Measurements from ENCODE around the gene GORASP1. TPM values are rescaled to one million over a fixed set of nuclear protein-coding genes. Genes with fewer than 3 reads are reported as not detected.

GORASP1 gene
- polyA plus RNA-seq, 5 donors: 52.8 to 72.8 (median 71.8) TPM

- no peak for DNase-seq
Measured at GRCh38 chr3:39142067-39142466, 34.6 kb upstream of the GORASP1 start.

GRCh38 chr3:39141171-39141995 is 34.0 kb upstream of the GORASP1 start:
- DNase-seq: no peak

DNA sequence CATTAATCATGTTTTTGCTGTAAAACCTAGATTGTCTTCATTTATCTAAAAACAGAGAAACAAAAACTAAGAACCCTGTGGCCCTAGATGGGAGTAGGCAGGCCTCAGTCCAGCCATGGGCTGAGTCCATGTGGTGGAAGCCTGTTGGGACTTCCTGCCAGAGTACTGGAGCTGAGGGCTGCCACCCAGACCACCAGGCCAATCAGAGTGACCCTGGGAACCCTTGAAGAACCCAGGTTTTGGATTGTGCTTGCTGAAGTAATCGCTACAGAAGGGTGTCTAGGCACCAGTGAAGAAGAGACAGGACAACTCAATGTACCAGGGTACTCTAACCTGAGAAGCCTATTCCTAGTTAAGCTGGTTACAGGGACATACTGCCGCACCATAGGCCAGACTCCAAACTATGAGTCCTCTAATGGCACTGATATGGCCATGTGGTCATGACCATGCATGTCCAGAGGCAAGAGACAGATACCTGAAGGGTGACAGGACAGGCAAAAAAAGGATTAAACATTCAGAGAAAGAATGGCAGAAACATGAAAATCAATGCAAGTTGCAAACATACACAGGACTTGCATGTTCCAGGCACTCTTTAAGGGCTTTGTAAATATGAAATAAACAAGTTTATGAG is 33.0 kb upstream of the GORASP1 start:
- no peak for DNase-seq

- DNase-seq: no peak
Measured at GRCh38 chr3:39139442-39139841, 32.0 kb upstream of the GORASP1 start.

DNA sequence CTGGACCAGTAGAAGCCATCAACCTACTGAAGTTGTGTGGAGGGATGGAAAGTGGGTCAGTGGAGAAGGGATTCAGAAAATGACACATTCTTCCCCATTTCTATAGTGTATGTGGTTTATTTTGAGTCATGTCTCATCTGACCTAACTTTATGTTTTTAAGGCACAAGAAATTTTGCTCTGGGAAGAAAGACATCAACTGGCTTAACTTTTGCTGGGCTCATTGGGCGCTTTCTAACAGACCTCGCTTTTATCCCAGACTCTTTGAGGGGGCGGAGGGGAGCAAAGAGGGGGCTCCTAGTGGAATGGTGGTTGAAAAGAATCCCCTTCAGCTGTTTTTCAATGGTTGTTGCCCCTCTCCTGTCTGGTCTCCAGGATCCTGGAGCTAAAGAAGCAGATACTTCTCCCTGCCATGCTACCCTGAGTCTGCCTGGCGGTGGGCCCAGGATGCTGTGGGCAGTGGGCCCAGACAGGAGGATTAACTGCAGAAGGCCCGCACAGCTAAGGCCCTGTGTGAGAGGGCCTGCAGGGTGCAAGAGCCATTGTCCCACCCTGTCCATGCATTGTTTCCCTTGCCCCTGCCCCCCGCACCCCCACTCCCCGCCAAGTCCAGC is 31.5 kb upstream of the GORASP1 start:
- DNase-seq: no peak

DNA sequence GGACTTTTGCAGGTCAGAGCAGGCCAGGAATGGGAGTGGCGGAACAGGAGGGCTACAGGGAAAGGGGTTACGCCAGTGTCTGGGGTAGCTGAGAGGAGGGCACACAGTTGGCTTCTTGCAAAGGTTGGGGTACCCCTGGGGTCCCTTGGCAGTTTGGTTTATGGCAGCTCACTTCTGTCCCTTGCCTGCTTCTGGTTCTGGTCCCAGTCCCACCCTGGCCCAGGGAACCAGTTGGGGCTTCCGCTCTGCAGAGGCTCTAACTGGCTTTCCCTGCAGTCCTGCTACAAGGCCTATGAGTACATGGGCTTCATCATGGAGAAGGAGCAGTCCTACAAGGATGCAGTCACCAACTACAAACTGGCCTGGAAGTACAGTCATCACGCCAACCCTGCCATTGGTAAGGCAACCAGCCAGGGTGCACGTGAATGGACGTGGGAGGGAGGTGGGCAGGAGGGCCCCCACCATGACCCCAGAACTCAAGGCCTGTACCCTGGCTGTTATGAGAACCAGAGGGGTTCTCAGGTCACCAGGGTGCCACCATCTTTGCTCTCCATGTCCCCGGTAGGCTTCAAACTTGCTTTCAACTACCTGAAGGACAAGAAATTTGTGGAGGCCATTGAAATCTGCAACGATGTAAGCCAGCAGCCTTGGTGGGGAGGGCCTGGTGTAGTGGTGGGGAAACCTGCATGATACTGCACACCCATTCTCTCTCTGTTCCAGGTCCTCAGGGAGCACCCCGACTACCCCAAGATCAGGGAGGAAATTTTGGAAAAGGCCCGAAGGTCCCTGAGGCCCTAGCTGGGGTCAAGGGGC is 30.8 kb upstream of the GORASP1 start:
- DNase-seq: no peak

GRCh38 chr3:39137435-39137936 is 30.1 kb upstream of the GORASP1 start:
- no peak for DNase-seq

DNA sequence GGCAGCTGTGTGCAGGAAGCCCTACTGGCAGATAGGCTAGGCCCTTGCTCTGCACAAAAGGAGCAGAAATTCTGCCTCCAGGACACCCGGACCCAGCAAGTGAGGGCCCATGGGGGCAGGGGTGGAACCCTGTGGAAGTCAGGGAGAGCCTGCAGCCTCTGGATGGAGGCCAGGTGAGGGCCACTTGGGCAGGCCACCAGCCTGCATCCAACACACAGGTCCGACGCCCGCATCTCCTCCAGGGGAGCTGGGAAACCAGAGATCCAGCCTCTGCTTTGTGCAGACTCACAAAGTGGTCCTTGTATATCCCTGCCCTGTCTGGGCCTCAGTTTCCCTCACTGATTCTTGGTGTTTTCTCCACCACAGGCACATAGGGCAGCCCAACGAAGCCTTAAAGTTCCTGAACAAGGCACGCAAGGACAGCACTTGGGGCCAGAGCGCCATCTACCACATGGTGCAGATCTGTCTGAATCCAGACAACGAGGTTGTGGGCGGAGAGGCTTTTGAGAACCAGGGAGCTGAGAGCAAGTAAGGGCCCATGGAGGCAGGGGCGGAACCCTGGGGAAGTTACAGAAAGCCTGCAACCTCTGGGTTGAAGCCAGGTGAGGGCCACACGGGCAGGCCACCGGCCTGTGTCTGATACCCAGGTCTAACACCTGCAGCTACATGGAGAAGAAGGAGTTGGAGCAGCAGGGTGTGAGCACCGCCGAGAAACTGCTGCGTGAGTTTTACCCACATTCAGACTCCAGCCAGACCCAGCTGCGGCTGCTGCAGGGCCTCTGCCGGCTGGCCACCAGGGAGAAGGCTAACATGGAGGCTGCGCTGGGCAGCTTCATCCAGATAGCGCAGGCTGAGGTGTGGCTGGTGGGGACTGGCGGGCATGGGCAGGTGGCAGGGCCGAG is 29.4 kb upstream of the GORASP1 start:
- no peak for DNase-seq

DNA sequence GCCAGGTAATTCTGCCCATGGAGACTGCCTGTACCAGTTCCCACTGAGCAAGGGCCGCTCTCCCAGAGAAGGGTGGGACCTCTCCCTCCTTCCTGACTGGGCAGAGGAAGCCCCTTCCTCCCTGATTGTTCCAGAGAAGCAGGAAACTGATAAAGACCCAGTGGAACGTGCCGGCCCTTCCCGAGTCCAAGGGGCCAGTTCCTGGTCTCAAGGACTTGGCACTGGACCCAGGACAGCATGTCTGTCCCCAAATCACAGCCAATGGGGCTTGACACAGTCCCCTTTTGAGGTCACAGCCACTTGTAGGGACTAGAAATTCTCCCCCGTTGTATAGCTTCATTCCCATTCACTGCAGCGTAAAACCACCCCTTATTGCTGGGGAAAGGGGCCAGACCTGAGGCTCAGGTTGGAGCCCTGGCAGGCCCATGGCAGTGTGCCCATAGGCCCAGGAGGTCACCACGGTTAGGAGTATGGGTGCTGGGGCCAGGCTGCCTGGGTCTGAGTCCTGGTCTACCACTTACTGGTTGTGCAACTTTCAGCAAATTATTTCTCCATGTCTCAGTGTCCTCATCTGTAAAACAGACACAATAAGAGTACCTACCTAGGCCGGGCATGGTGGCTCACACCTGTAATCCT is 27.9 kb upstream of the GORASP1 start:
- no peak for DNase-seq

DNA sequence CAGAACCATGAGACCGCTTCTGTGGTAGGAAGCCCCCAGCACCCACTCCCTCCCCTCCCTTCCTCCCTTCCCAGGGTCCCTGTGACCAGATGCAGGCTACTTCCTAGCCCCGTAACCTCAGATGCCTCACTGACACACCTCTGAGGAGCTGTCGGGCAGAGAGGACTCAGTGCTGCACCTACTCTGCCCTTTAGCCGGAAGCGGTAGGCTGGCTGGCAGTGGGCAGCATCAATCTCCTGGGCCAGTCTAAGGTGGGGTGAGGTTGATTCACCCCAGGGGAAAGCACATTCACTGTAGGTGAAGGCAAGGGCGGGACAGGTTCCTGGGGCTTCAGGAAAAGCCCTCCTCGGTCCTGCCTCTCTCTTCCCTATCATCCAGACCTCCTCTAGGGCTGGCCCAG is 26.9 kb upstream of the GORASP1 start:
- no peak for DNase-seq

GRCh38 chr3:39133822-39134221 is 26.4 kb upstream of the GORASP1 start:
- no peak for DNase-seq

DNA sequence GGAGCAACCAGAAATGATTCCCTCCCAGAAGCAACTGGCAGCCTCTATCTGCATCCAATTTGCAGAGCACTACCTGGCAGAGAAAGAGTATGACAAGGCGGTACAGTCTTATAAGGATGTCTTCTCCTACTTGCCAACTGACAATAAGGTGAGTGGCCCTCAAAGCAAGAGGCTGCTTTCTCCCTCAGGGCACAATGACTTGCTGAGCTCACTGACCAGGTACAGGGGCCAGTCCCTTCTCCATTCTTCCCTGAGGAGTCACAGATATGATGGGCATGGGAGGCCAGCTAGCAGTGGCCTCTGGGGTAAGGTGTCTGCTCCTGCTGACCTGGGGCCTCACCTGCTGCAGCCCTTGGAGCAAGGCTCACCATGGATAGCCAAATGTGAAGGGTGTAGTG is 25.7 kb upstream of the GORASP1 start:
- no peak for DNase-seq

GRCh38 chr3:39132096-39133092 is 25.0 kb upstream of the GORASP1 start:
- DNase-seq: no peak

GRCh38 chr3:39130693-39131265 is 23.4 kb upstream of the GORASP1 start:
- no peak for DNase-seq

GRCh38 chr3:39130026-39130425 is 22.6 kb upstream of the GORASP1 start:
- DNase-seq: no peak

DNA sequence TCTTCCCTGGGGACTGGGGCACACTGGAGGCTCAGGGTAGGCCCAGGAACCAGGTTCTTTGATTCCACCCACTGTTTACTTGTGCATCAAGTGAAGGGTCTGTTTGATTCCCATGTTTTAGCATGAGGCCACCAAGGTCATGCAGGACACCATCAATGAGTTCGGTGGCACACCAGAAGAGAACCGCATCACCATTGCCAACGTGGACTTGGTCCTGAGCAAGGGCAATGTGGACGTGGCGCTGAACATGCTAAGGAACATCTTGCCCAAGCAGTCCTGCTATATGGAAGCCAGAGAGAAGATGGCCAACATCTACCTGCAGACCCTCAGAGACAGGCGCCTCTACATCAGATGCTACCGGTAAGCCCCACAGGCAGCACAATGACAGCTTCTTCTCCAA is 21.5 kb upstream of the GORASP1 start:
- DNase-seq: no peak

DNA sequence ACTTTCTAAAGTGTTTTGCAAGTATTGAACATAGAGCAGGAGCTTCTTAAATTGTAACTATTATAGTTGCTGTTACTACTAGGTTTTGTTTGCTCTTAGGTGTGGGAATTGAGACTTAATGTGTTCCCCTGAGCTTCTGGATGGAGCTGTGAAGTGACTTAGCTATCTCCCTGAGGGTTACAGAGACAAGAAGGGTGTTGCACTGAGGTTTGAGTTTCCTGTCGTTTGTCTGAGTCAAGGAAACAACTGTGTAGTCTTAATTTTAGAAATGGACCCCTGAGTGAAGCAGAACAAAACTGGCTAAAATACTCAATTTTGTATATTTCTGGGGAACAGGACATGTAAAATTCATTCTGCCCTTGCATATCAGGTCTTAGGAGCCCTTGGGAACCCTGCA is 20.5 kb upstream of the GORASP1 start:
- DNase-seq: no peak

DNA sequence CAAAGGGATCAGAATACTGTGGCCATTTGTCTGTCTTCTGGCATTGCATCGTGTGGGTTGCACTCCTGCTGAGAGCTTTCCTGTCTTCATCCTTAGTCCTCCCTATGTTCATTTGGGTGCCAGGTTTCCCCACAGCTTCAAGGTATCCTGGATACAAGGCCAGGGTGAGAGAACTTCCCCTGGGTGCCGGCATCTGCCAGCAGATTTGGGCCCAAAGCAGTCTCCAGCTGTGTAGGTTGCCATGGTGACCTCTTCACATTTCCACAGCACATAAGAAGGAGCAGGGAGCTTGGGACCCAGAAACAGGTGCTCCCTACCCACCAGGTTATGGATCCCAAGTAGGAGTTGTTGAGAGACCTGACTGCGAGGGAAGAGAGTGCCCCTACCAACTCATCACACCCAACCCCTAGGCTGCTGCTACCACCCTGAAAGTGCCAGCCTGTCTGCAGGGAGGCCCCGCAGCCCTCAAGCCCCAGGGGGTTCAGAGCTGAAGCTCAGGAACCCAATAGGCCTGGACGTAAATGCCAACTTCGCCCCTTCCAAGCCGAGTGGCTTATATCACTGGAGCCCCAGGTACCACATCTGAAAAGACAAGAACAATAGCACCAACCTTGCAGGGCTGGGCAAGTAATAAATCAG is 20.0 kb upstream of the GORASP1 start:
- no peak for DNase-seq
